Neural cell (in vitro differentiated cells): Measurements from ENCODE around the gene TBCK.

Experiments
- CTCF ChIP-seq: fragments of 450-650 bp; IDR thresholded peaks from 2 replicates; pipeline ENCODE4 v1.5.1; 2014; ENCODE audit warnings: antibody characterized with exemption, mild to moderate bottlenecking, moderate library complexity; ENCODE audit not compliant: poor library complexity, severe bottlenecking
- EP300 ChIP-seq: fragments of 450-650 bp; conservative IDR thresholded peaks from 2 replicates; pipeline ENCODE4 v1.6.1; 2014; ENCODE audit warnings: antibody characterized with exemption, mild to moderate bottlenecking, moderate library complexity; ENCODE audit not compliant: poor library complexity, severe bottlenecking
- EZH2 ChIP-seq: fragments of 200-600, 300-800 bp; shearing (Covaris generic), sonication (generic); IDR thresholded peaks from 2 replicates; pipeline ENCODE4 v1.6.1; 2014; ENCODE audit warnings: antibody characterized with exemption, low read length, borderline replicate concordance, mild to moderate bottlenecking; ENCODE audit not compliant: insufficient read depth, poor library complexity, severe bottlenecking
- POLR2AphosphoS5 ChIP-seq: IDR thresholded peaks from 2 replicates; pipeline ENCODE4 v1.6.1; 2012
- RAD21 ChIP-seq: fragments of 450-650 bp; conservative IDR thresholded peaks from 2 replicates; pipeline ENCODE4 v1.6.1; 2014; ENCODE audit warnings: antibody characterized with exemption, mild to moderate bottlenecking, moderate library complexity

GRCh38 chr4:106365613-106366012 lies 49.6 kb upstream of the TBCK start:
- TF ChIP-seq EZH2: no peak
- TF ChIP-seq CTCF: no peak
- TF ChIP-seq EP300: no peak
- no peak for TF ChIP-seq POLR2AphosphoS5
- no peak for TF ChIP-seq RAD21
